Measurements from ENCODE around the gene TTC21A. TPM values are rescaled to one million over a fixed set of nuclear protein-coding genes. Genes with fewer than 3 reads are reported as not detected.

Gene TTC21A
- total and polyA plus RNA-seq, 2 experiments from 2014 or later, result 3.7 to 6.5 TPM

DNA sequence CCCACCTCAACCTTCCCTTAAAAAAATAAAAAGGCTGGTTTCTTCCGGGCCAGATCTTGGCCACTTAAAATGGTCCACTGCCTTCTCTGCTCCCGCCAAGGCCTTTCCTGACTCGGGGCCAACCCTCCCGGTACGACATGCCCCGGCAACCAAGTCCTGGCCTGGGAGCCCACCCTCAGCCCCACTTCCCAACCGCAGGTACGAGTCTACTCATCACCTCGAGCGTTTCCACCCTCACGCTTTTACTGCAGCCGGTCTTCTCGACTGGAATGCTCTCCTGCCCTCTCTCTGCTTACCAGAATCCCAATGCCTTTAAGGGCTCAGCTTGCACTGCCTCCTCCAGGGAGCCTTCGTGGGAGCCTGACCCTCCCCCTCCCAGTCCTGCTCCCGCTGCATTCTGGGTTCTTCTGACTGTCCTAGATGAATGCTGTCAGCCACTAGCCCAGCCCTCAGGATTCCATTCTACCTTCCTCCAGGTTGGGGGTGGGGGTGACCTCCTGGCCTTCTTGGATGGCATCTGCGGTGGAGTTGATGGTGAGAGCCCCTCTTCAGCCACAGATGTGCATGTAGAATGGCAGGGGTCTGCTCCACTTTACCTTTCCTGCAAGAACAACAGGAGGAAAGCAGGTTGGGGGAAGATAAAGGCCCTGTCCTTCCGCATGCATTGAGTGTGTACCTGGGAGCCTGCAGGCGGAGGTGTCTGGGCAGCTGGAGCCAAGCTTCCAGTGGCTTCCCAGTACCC is 47.0 kb downstream of the TTC21A start:
- H4K20me1 ChIP-seq (ENCODE audit: insufficient read depth, poor library complexity, severe bottlenecking), result peaks cover 28% of the 10 kb centered on the region
- peak overlapping the region; percentile 30 for H3K4me3 ChIP-seq
- H2AFZ ChIP-seq, result peak overlapping the region; percentile 13
- no peaks in the 10 kb centered on the region for H3K36me3 ChIP-seq (replicated peaks; ENCODE audit: insufficient read depth, low read depth)
- H3K4me2 ChIP-seq, result peak overlapping the region; percentile 81
- peak; percentile 80 for DNase-seq (ENCODE audit: low spot score)
- H3K9me3 ChIP-seq (ENCODE audit: low read depth), result no peaks in the 10 kb centered on the region
- no peaks in the 10 kb centered on the region for H3K27me3 ChIP-seq
- TF ChIP-seq, protein P1, sequence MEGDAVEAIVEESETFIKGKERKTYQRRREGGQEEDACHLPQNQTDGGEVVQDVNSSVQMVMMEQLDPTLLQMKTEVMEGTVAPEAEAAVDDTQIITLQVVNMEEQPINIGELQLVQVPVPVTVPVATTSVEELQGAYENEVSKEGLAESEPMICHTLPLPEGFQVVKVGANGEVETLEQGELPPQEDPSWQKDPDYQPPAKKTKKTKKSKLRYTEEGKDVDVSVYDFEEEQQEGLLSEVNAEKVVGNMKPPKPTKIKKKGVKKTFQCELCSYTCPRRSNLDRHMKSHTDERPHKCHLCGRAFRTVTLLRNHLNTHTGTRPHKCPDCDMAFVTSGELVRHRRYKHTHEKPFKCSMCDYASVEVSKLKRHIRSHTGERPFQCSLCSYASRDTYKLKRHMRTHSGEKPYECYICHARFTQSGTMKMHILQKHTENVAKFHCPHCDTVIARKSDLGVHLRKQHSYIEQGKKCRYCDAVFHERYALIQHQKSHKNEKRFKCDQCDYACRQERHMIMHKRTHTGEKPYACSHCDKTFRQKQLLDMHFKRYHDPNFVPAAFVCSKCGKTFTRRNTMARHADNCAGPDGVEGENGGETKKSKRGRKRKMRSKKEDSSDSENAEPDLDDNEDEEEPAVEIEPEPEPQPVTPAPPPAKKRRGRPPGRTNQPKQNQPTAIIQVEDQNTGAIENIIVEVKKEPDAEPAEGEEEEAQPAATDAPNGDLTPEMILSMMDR (IDR thresholded peaks at IDR 0.05; ENCODE audit: poor library complexity), result no peak
- TF ChIP-seq EZH2phosphoT487 (IDR thresholded peaks at IDR 0.05; ENCODE audit: low read depth, severe bottlenecking, unreplicated experiment) (no peak), EZH2 (IDR thresholded peaks at IDR 0.05; ENCODE audit: borderline replicate concordance) (no peak)
- H3K27ac ChIP-seq, result peak overlapping the region; percentile 96
- H3K9me2 ChIP-seq (replicated peaks; ENCODE audit: insufficient read depth), result no peaks in the 10 kb centered on the region
- H3K4me1 ChIP-seq (ENCODE audit: insufficient read depth), result peaks cover 51% of the 10 kb centered on the region
- 35% methylated on average over 18 of the region's 18 CpGs for whole genome bisulfite sequencing (ENCODE audit: low lambda C conversion rate, missing lambda C conversion rate)
- peaks cover 35% of the 10 kb centered on the region for H3K79me2 ChIP-seq

DNA sequence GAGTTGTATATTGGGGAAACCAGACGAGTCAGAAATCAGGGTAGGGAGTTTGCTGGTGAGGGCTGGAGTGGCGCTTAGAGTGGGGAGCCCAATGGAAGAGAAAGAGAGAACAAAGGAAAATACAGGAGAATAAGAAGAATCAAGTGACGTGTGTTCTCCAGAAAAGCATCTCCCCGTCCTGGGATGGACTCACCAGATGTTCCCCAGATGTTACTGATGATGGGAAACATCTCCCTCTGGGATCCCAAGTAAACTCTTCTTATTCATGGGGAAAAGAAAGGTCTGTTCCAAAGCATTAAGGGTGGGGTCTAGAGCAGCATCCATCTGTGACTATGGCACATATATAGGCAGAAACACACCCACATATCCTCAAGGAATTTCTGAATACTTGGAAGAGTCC is 48.9 kb downstream of the TTC21A start:
- Histone ChIP-seq H3K36me3 (replicated peaks; ENCODE audit: insufficient read depth, low read depth) (no peaks in the 10 kb centered on the region), H3K4me3 (no peak overlapping the region), H3K27me3 (no peaks in the 10 kb centered on the region), H3K9me3 (ENCODE audit: low read depth) (no peaks in the 10 kb centered on the region), H3K79me2 (peaks cover 18% of the 10 kb centered on the region), H3K4me1 (ENCODE audit: insufficient read depth) (peaks cover 33% of the 10 kb centered on the region), H2AFZ (peak overlapping the region; percentile 41), H3K27ac (peak overlapping the region; percentile 96), H3K9me2 (replicated peaks; ENCODE audit: insufficient read depth) (no peaks in the 10 kb centered on the region), H4K20me1 (ENCODE audit: insufficient read depth, poor library complexity, severe bottlenecking) (peaks cover 11% of the 10 kb centered on the region), H3K4me2 (no peak overlapping the region)
- 78% methylated on average over 4 of the region's 4 CpGs for WGBS (ENCODE audit: low lambda C conversion rate, missing lambda C conversion rate)
- TF ChIP-seq EZH2 (IDR thresholded peaks at IDR 0.05; ENCODE audit: borderline replicate concordance) (no peak), EZH2phosphoT487 (IDR thresholded peaks at IDR 0.05; ENCODE audit: low read depth, severe bottlenecking, unreplicated experiment) (no peak)
- TF ChIP-seq, protein P1 (IDR thresholded peaks at IDR 0.05; ENCODE audit: poor library complexity), result no peak
- DNase-seq (ENCODE audit: low spot score), result no peak

DNA sequence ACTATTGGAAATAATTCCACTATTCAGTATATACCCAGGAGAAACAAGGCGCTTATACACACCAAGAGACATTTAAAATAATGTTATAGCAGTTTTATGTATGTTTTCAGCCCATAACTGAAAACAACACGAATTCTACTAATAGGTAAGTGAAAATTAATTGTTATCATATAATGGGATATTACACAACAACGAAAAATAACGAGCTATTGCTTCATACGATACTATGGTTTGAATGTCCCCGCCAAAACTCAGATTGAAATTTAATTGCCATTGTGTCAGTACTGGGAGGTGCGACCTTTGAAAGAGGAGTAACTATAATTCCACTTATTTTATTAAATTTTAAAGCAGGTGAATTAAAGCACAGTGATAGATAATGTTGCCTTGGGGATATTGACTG is 49.9 kb downstream of the TTC21A start:
- no peak overlapping the region for H3K4me2 ChIP-seq
- no peaks in the 10 kb centered on the region for H3K27me3 ChIP-seq
- H3K27ac ChIP-seq, result no peak overlapping the region
- H4K20me1 ChIP-seq (ENCODE audit: insufficient read depth, poor library complexity, severe bottlenecking), result peaks cover 1% of the 10 kb centered on the region
- H3K79me2 ChIP-seq, result peaks cover 8% of the 10 kb centered on the region
- no peaks in the 10 kb centered on the region for H3K36me3 ChIP-seq (replicated peaks; ENCODE audit: insufficient read depth, low read depth)
- H3K9me2 ChIP-seq (replicated peaks; ENCODE audit: insufficient read depth), result no peaks in the 10 kb centered on the region
- H2AFZ ChIP-seq, result no peak overlapping the region
- H3K4me1 ChIP-seq (ENCODE audit: insufficient read depth), result peaks cover 27% of the 10 kb centered on the region
- DNase-seq (ENCODE audit: low spot score), result no peak
- no peaks in the 10 kb centered on the region for H3K9me3 ChIP-seq (ENCODE audit: low read depth)
- no peak overlapping the region for H3K4me3 ChIP-seq
- WGBS (ENCODE audit: low lambda C conversion rate, missing lambda C conversion rate), result 95% methylated on average over 7 of the region's 7 CpGs
- no peak for TF ChIP-seq EZH2phosphoT487 (IDR thresholded peaks at IDR 0.05; ENCODE audit: low read depth, severe bottlenecking, unreplicated experiment)
- TF ChIP-seq, protein P1 (IDR thresholded peaks at IDR 0.05; ENCODE audit: poor library complexity), result no peak
- no peak for TF ChIP-seq EZH2 (IDR thresholded peaks at IDR 0.05; ENCODE audit: borderline replicate concordance)

Data from hepatocyte (in vitro differentiated cells).